ENCODE data around the gene RAD23B. TPM values are rescaled to one million over a fixed set of nuclear protein-coding genes. Genes with fewer than 3 reads are reported as not detected.
"Not testable (repeated sequence)": the region's sequence is repeated elsewhere in the genome, so short reads cannot be mapped to it uniquely, and the experiment has no call there.

RAD23B gene
- polyA plus RNA-seq, 4 donors, result 136 to 160 (median 154) TPM

DNA sequence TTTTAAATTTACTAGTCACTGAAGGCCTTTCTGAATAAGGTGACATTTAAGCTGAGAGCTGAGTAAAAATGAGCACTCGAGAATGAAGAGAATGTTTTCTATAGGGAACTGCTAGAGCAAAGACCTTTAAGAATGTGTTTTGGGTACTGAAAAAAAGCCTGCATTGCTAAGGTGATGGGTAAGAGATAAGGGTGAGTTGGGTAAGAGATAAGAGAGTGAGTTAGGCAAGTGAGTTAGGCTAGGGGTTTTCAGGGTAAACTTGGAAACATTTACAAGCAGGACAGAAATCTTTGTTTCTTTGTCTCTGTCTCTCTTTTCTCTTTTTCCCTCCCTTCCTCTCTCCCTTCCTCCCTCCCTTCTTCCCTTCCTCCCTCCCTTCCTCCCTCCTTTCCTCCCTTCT lies 5.6 kb downstream of the RAD23B start:
- DNase-seq (ENCODE audit: low read depth in 4 of 4, low spot score in 3 of 4), result no peak

- DNase-seq (ENCODE audit: low read depth in 4 of 4, low spot score in 3 of 4), result no peak
Observed at GRCh38 chr9:107290619-107291018, 7.5 kb downstream of the RAD23B start.

DNA sequence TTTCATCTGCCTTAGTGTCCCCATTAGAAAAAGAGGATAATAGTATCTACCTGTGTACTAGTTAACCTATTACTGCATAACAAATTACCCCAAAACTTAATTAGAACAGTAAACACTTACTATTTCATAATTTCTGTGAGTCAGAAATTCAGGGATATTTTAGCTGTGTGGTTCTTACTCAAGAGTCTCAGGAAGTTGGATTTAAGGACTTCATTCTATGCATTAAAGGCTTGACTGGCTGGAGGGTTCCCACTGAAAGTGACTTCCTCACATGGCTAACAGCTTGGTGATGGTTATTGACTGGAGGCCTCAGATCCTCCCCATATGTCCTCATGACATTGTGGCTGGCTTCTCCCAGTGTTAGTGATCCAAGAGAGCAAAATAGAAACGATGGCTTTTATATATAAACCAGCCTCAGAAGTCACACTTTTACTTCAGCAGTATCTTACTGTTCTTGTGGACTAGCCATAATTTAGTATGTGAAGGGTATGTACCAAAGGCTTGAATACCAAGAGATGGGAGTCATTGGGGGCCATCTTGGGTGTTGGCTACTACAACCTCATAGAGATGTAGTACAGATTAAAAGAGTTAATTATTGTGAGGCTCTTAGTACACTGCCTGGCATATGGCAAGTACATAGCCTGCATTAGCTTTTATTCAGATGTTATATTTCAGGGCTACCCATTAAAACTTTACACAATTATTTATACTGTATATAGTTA lies 9.9 kb downstream of the RAD23B start:
- no peak for DNase-seq (ENCODE audit: low read depth in 4 of 4, low spot score in 3 of 4)

GRCh38 chr9:107293543-107294085 lies 10.5 kb downstream of the RAD23B start:
- DNase-seq (ENCODE audit: low read depth in 4 of 4, low spot score in 3 of 4), result no peak

- DNase-seq (ENCODE audit: low read depth in 4 of 4, low spot score in 3 of 4), result no peak
Observed at GRCh38 chr9:107294756-107295155, 11.7 kb downstream of the RAD23B start.

DNA sequence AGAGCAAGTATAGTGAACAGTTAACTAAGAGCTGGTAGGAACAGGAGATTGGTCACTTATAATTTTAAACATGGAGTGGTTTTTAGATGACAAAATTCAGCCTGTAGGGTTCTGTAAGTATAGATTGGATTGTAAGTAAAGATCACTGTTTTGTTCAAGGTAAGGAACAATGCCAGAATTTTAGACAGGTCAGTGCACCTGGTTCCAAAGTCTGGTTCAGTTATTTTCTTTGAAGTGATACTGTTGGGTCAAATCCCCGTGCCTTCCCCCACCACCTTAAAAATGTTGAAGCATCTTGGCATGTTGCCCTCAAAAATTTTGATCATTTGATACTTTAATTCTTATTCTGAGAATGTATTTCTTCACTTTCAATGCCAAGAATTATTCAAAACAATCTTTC lies 12.9 kb downstream of the RAD23B start:
- DNase-seq (ENCODE audit: low read depth in 4 of 4, low spot score in 3 of 4), result no peak

DNA sequence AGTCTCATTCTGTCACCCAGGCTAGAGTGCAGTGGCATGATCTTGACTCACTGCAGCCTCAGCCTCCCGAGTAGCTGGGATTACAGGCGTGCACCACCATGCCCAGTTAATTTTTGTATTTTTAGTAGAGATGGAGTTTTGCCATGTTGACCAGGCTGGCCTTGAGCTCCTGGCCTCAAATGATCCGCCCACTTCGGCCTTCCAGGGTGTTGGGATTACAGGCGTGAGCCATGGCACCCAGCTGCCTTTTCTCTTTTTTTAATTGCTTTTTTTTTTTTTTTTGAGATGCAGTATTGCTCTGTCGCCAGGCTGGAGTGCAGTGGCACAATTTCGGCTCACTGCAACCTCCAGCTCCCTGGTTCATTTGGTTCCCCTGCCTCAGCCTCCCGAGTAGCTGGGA lies 13.5 kb downstream of the RAD23B start:
- DNase-seq (ENCODE audit: low read depth in 4 of 4, low spot score in 3 of 4), result not testable (repeated sequence)

GRCh38 chr9:107299437-107299836 lies 16.4 kb downstream of the RAD23B start:
- no peak for DNase-seq (ENCODE audit: low read depth in 4 of 4, low spot score in 3 of 4)

DNA sequence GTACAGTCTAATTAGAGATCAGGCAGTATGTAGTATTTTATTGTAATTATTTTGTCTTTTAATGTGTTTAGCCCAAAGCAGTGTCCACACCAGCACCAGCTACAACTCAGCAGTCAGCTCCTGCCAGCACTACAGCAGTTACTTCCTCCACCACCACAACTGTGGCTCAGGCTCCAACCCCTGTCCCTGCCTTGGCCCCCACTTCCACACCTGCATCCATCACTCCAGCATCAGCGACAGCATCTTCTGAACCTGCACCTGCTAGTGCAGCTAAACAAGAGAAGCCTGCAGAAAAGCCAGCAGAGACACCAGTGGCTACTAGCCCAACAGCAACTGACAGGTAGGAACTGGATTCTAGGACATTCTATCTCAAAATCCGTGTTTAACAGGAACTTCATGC lies 23.2 kb downstream of the RAD23B start:
- no peak for DNase-seq (ENCODE audit: low read depth in 4 of 4, low spot score in 3 of 4)

- no peak for DNase-seq (ENCODE audit: low read depth in 4 of 4, low spot score in 3 of 4)
Observed at GRCh38 chr9:107307331-107307730, 24.3 kb downstream of the RAD23B start.

- no peak for DNase-seq (ENCODE audit: low read depth in 4 of 4, low spot score in 3 of 4)
Observed at GRCh38 chr9:107308461-107308860, 25.4 kb downstream of the RAD23B start.

DNA sequence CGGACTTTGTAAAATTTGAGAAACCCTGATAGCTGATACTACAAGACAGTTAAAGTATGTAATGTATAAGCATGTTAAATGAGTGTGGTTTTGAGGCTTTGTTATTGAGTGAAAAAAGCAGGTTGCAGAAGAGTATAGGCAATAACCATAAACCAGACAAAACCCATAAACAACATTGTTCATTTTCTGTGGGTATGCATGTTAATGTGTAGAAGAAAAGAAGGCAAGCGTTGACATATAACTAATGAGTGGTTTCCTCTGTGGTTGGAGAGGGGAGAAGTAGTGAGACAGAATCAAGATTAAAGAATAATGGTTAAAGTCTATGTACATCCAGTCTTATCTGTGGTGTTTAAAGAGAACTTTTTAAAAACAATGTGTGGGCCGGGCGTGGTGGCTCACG lies 26.2 kb downstream of the RAD23B start:
- no peak for DNase-seq (ENCODE audit: low read depth in 4 of 4, low spot score in 3 of 4)

DNA sequence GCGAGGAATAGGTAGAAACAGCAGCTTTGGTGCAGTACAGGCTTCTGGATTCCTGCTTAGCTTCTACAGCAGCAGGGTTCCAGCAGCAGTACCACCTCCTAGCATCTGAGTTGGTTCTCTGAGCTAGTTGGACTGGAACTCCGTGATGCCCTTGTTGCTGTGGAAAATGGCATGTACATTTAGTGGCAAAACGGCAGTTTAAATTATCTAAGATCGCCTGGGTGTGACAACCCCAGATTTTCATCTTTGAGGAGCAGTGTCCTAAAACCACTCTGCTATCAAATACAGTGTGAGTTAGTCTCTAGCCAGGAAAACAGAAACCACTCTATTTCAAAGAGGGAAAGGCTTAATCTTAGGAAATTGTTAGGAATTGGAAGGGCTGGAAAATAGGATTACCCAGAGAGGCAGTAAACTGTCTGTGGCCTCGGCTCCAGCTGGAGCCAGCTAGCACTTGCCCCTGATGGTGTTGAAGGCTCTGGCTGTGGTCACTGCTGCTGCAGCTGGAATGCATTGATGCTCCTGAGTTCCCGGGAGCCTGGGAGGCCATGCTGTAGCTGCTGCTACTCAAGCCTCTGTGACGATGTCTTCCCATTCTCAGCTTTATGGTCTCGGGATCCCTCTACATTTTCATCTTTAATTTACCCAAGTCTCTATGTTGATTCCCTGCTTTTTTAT lies 29.4 kb downstream of the RAD23B start:
- no peak for DNase-seq (ENCODE audit: low read depth in 4 of 4, low spot score in 3 of 4)

- no peak for DNase-seq (ENCODE audit: low read depth in 4 of 4, low spot score in 3 of 4)
Observed at GRCh38 chr9:107313555-107314096, 30.5 kb downstream of the RAD23B start.

- no peak for DNase-seq (ENCODE audit: low read depth in 4 of 4, low spot score in 3 of 4)
Observed at GRCh38 chr9:107314763-107315162, 31.7 kb downstream of the RAD23B start.

DNA sequence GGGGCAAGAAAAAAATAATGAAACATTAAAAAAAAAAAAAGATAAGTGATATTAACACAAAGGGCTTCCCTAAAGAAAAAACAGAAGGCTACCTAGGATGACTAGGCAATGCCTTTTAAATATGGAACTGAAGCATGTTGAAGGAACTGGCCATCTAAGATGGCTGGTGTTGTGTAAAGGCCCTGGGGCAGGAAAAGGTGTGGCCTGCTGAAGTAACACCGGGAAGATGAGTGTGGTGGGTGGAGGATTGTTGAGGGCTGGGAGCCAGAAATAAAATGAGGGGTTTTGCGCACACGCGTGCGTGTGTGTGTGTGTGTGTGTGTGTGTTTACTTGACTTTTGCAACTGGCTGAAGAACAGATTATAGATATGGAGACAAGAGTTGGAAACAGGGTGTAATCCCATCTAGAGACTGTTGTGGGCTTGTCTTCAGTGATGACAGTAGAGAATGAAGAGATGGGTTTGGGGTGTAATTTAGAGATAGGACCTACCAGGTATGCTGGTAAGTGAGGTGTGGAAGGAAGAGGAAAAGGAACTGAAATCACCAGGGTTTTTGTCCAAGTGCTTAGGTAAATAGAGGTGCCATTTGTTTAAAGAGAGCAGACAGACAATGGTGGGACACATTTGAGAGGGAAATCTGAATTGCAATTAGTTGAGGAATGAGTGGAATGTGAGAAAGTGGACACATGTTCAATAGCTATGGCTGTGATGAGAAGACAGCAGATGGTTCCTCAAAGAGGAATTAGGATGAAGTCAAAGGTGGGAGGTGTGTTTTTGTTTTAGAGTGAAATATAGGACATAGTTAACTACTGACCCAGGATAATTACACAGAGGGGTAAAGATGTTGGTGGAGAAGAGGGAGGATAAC lies 33.9 kb downstream of the RAD23B start:
- no peak for DNase-seq (ENCODE audit: low read depth in 4 of 4, low spot score in 3 of 4)

DNA sequence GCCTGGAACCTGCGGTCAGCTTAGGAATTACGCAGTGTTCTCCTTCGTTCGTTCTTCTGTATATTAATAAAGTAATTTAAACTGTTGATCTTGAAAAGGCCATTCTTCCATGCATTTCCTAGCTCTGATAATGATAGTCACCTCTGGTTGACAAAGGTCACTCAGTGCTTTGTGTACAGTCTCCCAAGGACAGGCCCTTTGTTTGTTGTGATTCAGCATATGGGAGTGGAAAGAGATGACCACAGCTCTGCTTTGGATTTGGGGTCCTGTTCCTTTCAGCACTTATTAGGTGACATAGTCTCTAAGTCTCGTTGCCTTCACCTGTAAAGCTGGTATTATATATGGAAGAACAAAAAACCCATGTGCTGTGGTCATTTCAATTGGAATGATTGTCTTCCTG lies 39.6 kb downstream of the RAD23B start:
- no peak for DNase-seq (ENCODE audit: low read depth in 4 of 4, low spot score in 3 of 4)

DNA sequence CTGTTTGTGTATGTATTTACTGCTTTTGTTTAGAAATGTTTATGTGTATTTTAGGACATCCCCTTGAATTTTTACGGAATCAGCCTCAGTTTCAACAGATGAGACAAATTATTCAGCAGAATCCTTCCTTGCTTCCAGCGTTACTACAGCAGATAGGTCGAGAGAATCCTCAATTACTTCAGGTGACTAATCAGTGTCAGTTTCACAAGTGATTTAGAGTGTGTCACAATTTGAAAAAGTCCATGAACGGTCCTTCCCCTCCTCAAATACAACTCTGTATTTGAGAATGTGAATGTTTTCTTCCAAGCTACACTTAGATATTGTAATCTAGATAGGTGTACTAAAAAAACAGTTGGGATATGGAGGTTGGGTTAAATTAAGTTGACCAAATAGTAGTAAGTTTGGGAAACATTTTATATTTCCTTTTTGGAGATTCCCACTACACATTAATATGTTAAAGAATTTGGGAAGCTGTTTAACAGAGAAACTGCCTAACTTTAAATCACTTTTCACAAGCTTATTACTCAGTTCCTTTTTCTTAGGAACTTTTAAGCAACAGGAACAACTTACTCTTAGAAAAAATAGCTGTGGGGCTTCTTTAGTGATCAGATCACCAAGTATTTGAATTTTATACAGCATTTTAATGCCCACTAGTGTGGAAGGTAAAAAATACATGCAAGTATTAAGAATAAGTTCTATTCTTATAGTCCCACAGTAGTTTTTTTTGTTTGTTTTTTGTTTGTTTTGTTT lies 40.9 kb downstream of the RAD23B start:
- no peak for DNase-seq (ENCODE audit: low read depth in 4 of 4, low spot score in 3 of 4)

GRCh38 chr9:107325842-107326241 lies 42.8 kb downstream of the RAD23B start:
- no peak for DNase-seq (ENCODE audit: low read depth in 4 of 4, low spot score in 3 of 4)

DNA sequence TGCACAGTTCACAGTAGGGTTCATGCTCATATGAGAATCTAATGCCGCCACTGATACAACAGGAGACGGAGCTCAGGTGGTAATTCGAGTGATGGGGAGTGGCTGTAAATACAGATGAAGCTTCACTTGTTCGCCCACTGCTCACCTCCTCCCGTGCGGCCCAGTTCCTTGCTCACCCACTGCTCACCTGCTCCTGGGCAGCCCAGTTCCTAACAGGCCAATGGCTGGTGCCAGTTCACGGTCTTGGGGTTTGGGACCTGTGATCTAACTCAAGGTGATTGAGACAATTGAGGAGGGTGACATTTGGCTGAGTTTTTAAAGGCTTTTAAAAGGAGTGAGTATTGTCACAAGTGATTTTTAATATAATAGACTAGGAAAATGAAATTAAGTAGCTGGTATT lies 45.4 kb downstream of the RAD23B start:
- DNase-seq (ENCODE audit: low read depth in 4 of 4, low spot score in 3 of 4), result no peak
